ENCODE results near the gene POC5.
"Not testable (repeated sequence)": the region's sequence is repeated elsewhere in the genome, so short reads cannot be mapped to it uniquely, and the experiment has no call there.

POC5 gene, protein sequence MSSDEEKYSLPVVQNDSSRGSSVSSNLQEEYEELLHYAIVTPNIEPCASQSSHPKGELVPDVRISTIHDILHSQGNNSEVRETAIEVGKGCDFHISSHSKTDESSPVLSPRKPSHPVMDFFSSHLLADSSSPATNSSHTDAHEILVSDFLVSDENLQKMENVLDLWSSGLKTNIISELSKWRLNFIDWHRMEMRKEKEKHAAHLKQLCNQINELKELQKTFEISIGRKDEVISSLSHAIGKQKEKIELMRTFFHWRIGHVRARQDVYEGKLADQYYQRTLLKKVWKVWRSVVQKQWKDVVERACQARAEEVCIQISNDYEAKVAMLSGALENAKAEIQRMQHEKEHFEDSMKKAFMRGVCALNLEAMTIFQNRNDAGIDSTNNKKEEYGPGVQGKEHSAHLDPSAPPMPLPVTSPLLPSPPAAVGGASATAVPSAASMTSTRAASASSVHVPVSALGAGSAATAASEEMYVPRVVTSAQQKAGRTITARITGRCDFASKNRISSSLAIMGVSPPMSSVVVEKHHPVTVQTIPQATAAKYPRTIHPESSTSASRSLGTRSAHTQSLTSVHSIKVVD

DNA sequence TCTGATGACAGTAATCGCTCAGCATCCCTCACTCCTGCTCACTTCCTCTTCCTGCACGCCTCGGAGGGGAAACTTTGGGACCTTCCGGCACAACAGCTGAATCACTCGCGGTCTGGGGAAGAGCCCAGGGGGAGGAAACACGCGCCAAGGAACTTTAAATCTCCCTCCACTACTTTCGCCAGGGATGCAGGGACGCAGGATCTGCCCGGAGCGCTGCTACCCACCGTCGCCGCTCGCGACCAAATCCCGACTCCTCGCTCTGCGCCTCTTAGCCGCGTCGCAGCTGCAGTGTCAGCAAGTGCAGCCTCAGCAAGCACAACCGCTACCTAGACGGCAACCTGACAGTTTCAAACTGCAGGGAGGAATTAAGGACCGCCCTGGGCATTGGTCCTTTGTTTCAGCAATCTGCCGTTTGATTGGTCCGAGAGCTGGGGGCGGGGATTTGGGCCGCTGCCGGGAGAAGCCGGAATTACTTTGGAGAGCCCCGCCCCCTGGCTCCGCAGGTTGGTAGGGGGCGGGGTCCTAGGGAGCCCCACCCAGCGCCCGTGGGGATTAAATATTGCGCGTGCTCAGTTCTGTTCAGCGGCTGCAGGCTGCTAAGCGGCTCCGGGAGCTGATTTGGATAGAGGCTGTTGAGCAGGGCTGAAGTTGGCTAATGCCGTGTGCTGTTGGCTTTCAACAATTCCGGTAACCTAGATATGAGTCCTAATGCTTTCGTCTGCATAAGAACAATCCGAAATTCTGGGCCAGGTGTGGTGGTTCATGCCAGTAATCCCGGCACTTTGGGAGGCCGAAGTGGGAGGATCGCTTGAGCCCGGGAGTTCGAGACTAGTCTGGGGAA, at the start of gene POC5:
Gene POC5, minus strand, starts transcription at position 356 of the 841 bp plus-strand sequence. CDS start 4,500 bp downstream, outside the sequence.
- DNase-seq: peak; percentile 95

DNA sequence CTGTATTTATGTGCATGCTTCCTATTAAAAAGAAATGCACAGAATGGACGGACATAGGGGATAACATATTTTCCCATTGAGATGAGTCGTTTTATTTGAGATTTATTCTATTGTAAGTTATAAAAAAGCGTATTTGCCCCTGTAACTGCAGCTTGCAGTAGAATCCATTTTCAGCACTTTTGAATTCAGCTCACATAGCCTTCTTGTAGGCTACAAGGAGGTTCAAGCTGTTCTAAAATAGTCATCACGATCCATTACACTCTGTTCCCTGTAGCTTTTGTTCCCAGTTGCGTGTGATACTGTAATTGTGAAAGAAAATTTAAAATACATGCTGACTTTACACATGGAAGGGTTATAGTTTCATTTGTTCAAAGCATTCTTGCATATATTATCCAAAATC, 40.9 kb upstream of the POC5 start:
- no peak for DNase-seq

GRCh38 chr5:75756981-75757380, 39.7 kb upstream of the POC5 start:
- DNase-seq: no peak

- no peak for DNase-seq
Observed at GRCh38 chr5:75756211-75756610, 39.0 kb upstream of the POC5 start.

DNA sequence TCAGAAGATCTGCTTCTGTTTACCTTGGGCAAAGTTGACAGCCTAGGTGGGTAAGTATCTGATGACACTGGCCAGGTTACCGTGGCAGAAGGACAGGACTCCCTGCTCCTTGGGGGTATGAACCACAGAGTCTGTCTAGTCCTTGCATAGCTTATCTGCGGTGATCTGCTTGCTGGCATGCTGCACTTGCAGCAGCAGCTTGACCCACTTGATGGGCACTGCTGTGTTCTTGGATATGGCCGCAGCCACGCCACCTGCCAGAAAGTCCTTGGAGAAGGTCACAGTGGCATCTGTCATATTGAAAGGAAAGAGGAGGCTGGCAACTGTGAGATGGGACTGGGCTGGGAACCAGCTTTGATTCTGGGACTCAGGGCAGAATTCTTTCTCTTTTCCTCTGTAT, 35.9 kb upstream of the POC5 start:
- DNase-seq: no peak

DNA sequence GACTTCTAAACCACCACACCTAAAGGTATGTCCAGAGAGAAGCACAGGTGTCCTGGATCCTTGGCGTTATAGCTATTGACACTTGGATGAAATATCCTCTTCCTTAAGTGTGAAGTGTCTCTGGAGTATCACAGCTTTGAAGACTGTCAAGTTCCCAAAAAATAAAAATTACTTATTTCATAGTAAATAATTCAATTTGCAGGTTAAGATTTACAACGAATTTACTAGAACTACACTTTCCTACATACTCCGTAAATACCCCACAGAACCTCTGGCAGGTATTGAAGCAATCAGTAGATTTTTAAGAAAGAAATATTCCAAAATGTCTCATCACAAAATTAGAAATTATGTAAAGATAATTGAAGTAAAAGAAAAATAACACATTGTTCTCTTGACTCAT, 27.1 kb upstream of the POC5 start:
- no peak for DNase-seq

- DNase-seq: no peak
Observed at GRCh38 chr5:75736273-75736672, 19.0 kb upstream of the POC5 start.

- DNase-seq: no peak
Observed at GRCh38 chr5:75734913-75735789, 17.9 kb upstream of the POC5 start.

- no peak for DNase-seq
Observed at GRCh38 chr5:75733767-75734166, 16.5 kb upstream of the POC5 start.

DNA sequence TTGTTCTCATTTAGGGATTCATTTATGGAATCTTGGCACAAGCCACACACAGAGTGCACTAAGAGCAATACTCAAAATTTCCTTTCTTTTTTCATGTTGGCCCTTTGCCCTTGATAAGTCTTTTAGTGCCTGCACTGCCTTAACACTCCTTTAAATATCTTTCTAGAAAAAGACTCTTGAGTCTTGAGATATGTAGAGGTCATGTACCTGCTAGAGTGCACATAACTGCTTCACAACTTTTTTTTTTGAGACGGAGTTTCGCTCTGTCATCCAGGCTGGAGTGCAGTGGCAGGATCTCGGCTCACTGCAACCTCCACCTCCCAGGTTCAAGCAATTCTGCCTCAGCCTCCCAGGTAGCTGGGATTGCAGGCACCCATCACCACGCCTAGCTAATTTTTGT, 14.3 kb upstream of the POC5 start:
- not testable (repeated sequence) for DNase-seq

GRCh38 chr5:75729321-75729720, 12.1 kb upstream of the POC5 start:
- no peak for DNase-seq

- no peak for DNase-seq
Observed at GRCh38 chr5:75727931-75728330, 10.7 kb upstream of the POC5 start.

GRCh38 chr5:75726224-75726623, 9.0 kb upstream of the POC5 start:
- not testable (repeated sequence) for DNase-seq

- DNase-seq: no peak
Observed at GRCh38 chr5:75723378-75723777, 6.1 kb upstream of the POC5 start.

GRCh38 chr5:75721573-75721972, 4.3 kb upstream of the POC5 start:
- DNase-seq: no peak

DNA sequence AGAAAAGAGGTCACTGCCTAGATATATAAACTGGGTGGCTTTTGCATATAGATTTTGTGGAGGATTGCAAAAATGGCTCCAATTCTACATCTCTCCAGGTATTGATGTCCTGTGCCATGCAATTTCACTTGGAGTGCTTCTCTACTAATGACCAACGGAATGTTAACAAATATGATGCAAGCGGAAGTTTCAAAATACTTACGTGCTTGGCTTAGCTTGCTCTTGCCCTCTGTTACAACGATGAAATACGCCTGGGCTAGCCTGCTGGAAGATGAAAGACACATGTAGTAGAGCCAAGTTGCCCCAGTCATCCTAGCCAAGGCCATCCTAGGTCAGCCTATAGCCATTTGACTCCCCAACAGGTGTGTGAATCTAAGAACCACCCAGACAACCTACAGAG, 3.6 kb upstream of the POC5 start:
- DNase-seq: no peak

- DNase-seq: no peak
Observed at GRCh38 chr5:75716715-75717081, 539 bp downstream of the POC5 start.

DNA sequence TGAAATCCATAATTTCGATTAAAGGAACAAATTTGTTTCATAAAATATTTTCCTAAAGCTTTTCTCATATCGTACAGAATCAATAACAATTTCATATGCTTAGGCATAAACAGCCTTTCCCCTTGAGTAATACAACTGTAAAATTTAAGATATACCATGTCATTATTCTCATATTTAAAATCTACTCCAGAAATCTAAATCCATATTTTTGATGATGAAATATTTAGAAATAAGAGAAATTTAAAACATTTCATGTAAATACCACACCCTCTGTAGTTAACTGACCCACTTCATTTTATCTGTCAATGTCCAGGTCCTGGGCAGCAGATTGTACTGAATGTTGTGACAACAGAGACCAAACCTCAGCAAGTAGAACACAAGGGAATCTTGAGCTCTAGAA, 5.1 kb downstream of the POC5 start:
- DNase-seq: no peak

DNA sequence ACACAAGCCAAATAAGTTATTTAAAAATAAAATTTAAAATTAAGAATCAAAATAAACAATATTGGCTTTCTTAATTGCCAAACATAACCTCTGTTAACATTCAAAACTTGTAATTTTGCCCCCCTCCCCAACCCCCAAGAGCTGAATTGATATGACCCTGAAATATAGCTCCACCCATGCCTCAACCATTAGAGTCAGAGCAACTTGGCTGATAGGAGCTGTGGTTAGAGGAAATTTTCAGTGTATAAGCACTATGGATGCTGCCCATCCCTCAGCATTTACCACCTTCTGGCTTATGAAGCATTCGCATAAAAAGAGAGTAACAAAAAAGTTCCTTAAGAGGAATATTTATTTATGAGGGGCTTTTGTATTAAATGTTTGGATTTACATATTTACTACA, 6.1 kb downstream of the POC5 start:
- DNase-seq: no peak

- DNase-seq: no peak
Observed at GRCh38 chr5:75710637-75711036, 6.6 kb downstream of the POC5 start.

- DNase-seq: no peak
Observed at GRCh38 chr5:75707911-75708509, 9.2 kb downstream of the POC5 start.

- no peak for DNase-seq
Observed at GRCh38 chr5:75706775-75707174, 10.5 kb downstream of the POC5 start.
